ENCODE results near the gene SHANK3.

The SHANK3 gene

GRCh38 chr22:50699756-50700386, 27.2 kb downstream of the SHANK3 start:
- peak overlapping the region; percentile 70 to 74 (median 73) for H3K4me3 Mint-ChIP-seq
- peaks cover 4% of the 10 kb centered on the region for H3K36me3 Mint-ChIP-seq (ENCODE audit: low read depth)
- peak overlapping the region in 1 of 3 experiments; percentile 93 for H3K27ac Mint-ChIP-seq
- H3K27me3 Mint-ChIP-seq (ENCODE audit: low read depth) = peaks cover 7% of the 10 kb centered on the region
- TF ChIP-seq CTCF (IDR thresholded peaks at IDR 0.05; ENCODE audit: unreplicated experiment in 3 of 3) = peak; percentile 11 to 42 (median 17)
- no peaks in the 10 kb centered on the region for H3K9me3 Mint-ChIP-seq
- H3K4me1 Mint-ChIP-seq = peaks cover 5% of the 10 kb centered on the region

GRCh38 chr22:50700387-50701075, 27.9 kb downstream of the SHANK3 start:
- Mint-ChIP-seq H3K27me3 (ENCODE audit: low read depth) (peaks cover 7% of the 10 kb centered on the region), H3K4me3 (peak overlapping the region; percentile 70 to 74 (median 73)), H3K36me3 (ENCODE audit: low read depth) (peaks cover 4% of the 10 kb centered on the region), H3K4me1 (peaks cover 5% of the 10 kb centered on the region), H3K9me3 (no peaks in the 10 kb centered on the region), H3K27ac (peak overlapping the region in 2 of 3 experiments; percentile 22 to 93)
- TF ChIP-seq CTCF (IDR thresholded peaks at IDR 0.05; ENCODE audit: unreplicated experiment in 3 of 3) = no peak

- H3K27me3 Mint-ChIP-seq (ENCODE audit: low read depth) = peaks cover 7% of the 10 kb centered on the region
- no peak overlapping the region for H3K27ac Mint-ChIP-seq
- no peak for TF ChIP-seq CTCF (IDR thresholded peaks at IDR 0.05; ENCODE audit: unreplicated experiment in 3 of 3)
- peaks cover 5% of the 10 kb centered on the region for H3K4me1 Mint-ChIP-seq
- peaks cover 4% of the 10 kb centered on the region for H3K36me3 Mint-ChIP-seq (ENCODE audit: low read depth)
- H3K4me3 Mint-ChIP-seq = no peak overlapping the region
- no peaks in the 10 kb centered on the region for H3K9me3 Mint-ChIP-seq
Measured at GRCh38 chr22:50701076-50701419, 28.4 kb downstream of the SHANK3 start.

- peaks cover 5% of the 10 kb centered on the region for H3K4me1 Mint-ChIP-seq
- H3K4me3 Mint-ChIP-seq = peak overlapping the region in 1 of 3 experiments; percentile 9
- peaks cover 4% of the 10 kb centered on the region for H3K36me3 Mint-ChIP-seq (ENCODE audit: low read depth)
- no peaks in the 10 kb centered on the region for H3K9me3 Mint-ChIP-seq
- no peak for TF ChIP-seq CTCF (IDR thresholded peaks at IDR 0.05; ENCODE audit: unreplicated experiment in 3 of 3)
- H3K27ac Mint-ChIP-seq = no peak overlapping the region
- peaks cover 7% of the 10 kb centered on the region for H3K27me3 Mint-ChIP-seq (ENCODE audit: low read depth)
Measured at GRCh38 chr22:50701428-50702154, 29.0 kb downstream of the SHANK3 start.

GRCh38 chr22:50702261-50702671, 29.6 kb downstream of the SHANK3 start:
- TF ChIP-seq CTCF (IDR thresholded peaks at IDR 0.05; ENCODE audit: unreplicated experiment in 3 of 3) = no peak
- Mint-ChIP-seq H3K9me3 (no peaks in the 10 kb centered on the region), H3K4me1 (peaks cover 5% of the 10 kb centered on the region), H3K27ac (no peak overlapping the region), H3K36me3 (ENCODE audit: low read depth) (peaks cover 4% of the 10 kb centered on the region), H3K4me3 (no peak overlapping the region), H3K27me3 (ENCODE audit: low read depth) (peaks cover 7% of the 10 kb centered on the region)

Measured in nephron (organoid).